HG03442 (cell line): ENCODE results near the gene ACSL6.
A peak's percentile ranks its signal among the peaks of the same experiment; 100 is the strongest.

Experiments
- ATAC-seq: cut with Tn5 transposase; IDR thresholded peaks from one replicate; pipeline ENCODE4 v1.9.1; 2021; ENCODE audit warnings: mild to moderate bottlenecking, moderate library complexity; ENCODE audit not compliant: unreplicated experiment

Gene ACSL6

GRCh38 chr5:132049093-132049492 is 37.6 kb upstream of the ACSL6 start:
- ATAC-seq, result no peak

- no peak for ATAC-seq
Measured at GRCh38 chr5:132046880-132047299, 35.4 kb upstream of the ACSL6 start.

- ATAC-seq, result no peak
Measured at GRCh38 chr5:132044207-132044606, 32.7 kb upstream of the ACSL6 start.

GRCh38 chr5:132037353-132037752 is 25.9 kb upstream of the ACSL6 start:
- no peak for ATAC-seq

GRCh38 chr5:132033122-132033521 is 21.7 kb upstream of the ACSL6 start:
- ATAC-seq, result no peak

GRCh38 chr5:132032196-132032595 is 20.7 kb upstream of the ACSL6 start:
- ATAC-seq, result no peak

GRCh38 chr5:132030610-132031009 is 19.2 kb upstream of the ACSL6 start:
- ATAC-seq, result no peak

GRCh38 chr5:132029609-132030330 is 18.3 kb upstream of the ACSL6 start:
- ATAC-seq, result no peak

- ATAC-seq, result peak; percentile 59
Measured at GRCh38 chr5:132027027-132027426, 15.6 kb upstream of the ACSL6 start.

GRCh38 chr5:132026516-132027008 is 15.1 kb upstream of the ACSL6 start:
- ATAC-seq, result no peak

GRCh38 chr5:132025403-132025971 is 14.0 kb upstream of the ACSL6 start:
- no peak for ATAC-seq

- no peak for ATAC-seq
Measured at GRCh38 chr5:132024789-132025402, 13.4 kb upstream of the ACSL6 start.

GRCh38 chr5:132024117-132024435 is 12.6 kb upstream of the ACSL6 start:
- no peak for ATAC-seq

GRCh38 chr5:132023258-132024116 is 12.0 kb upstream of the ACSL6 start:
- no peak for ATAC-seq

- ATAC-seq, result no peak
Measured at GRCh38 chr5:132022737-132023136, 11.3 kb upstream of the ACSL6 start.

GRCh38 chr5:132021654-132022053 is 10.2 kb upstream of the ACSL6 start:
- no peak for ATAC-seq

- ATAC-seq, result peak; percentile 17
Measured at GRCh38 chr5:132020568-132021339, 9.3 kb upstream of the ACSL6 start.

GRCh38 chr5:132019857-132020555 is 8.5 kb upstream of the ACSL6 start:
- ATAC-seq, result peak; percentile 97

- no peak for ATAC-seq
Measured at GRCh38 chr5:132019337-132019736, 7.9 kb upstream of the ACSL6 start.
